Measurements from ENCODE around the gene KDM4C. TPM values are rescaled to one million over a fixed set of nuclear protein-coding genes. Genes with fewer than 3 reads are reported as not detected.
"Not testable (repeated sequence)": the region's sequence is repeated elsewhere in the genome, so short reads cannot be mapped to it uniquely, and the experiment has no call there.

The KDM4C gene
- total RNA-seq, 1 donor from 2014 or later, result 48.4 TPM

GRCh38 chr9:6794936-6795335 lies 37.2 kb downstream of the KDM4C start:
- intact Hi-C loops (cut with micrococcal nuclease), result no loop called here

GRCh38 chr9:6802926-6803325 lies 45.2 kb downstream of the KDM4C start:
- intact Hi-C loops (cut with micrococcal nuclease), result no loop called here

- intact Hi-C loops (cut with micrococcal nuclease), result no loop called here
Observed at GRCh38 chr9:6805532-6805931, 47.8 kb downstream of the KDM4C start.

- intact Hi-C loops (cut with micrococcal nuclease), result not testable (repeated sequence)
Observed at GRCh38 chr9:6806318-6806717, 48.5 kb downstream of the KDM4C start.

- intact Hi-C loops (cut with micrococcal nuclease), result not testable (repeated sequence)
Observed at GRCh38 chr9:6807669-6808068, 49.9 kb downstream of the KDM4C start.

GRCh38 chr9:6811436-6811835 lies 53.7 kb downstream of the KDM4C start:
- intact Hi-C loops (cut with micrococcal nuclease), result no loop called here

- intact Hi-C loops (cut with micrococcal nuclease), result no loop called here
Observed at GRCh38 chr9:6816581-6816980, 58.8 kb downstream of the KDM4C start.

- intact Hi-C loops (cut with micrococcal nuclease), result no loop called here
Observed at GRCh38 chr9:6818292-6818922, 60.6 kb downstream of the KDM4C start.

GRCh38 chr9:6819112-6819511 lies 61.3 kb downstream of the KDM4C start:
- intact Hi-C loops (cut with micrococcal nuclease), result no loop called here

GRCh38 chr9:6819529-6819928 lies 61.8 kb downstream of the KDM4C start:
- intact Hi-C loops (cut with micrococcal nuclease), result no loop called here

- intact Hi-C loops (cut with micrococcal nuclease), result loop anchor here (10.0 kb wide), 1 partner anchor 362 kb away; no protein-coding TSS in a partner anchor
Observed at GRCh38 chr9:6822696-6823095, 64.9 kb downstream of the KDM4C start.

GRCh38 chr9:6827439-6828145 lies 69.8 kb downstream of the KDM4C start:
- intact Hi-C loops (cut with micrococcal nuclease), result loop anchor here (1.0 to 10.0 kb wide), 3 partner anchors 225 to 709 kb away; no protein-coding TSS in a partner anchor

- intact Hi-C loops (cut with micrococcal nuclease), result loop anchor here (10.0 kb wide), 1 partner anchor 356 kb away; no protein-coding TSS in a partner anchor
Observed at GRCh38 chr9:6829027-6829426, 71.3 kb downstream of the KDM4C start.

GRCh38 chr9:6829536-6829935 lies 71.8 kb downstream of the KDM4C start:
- intact Hi-C loops (cut with micrococcal nuclease), result loop anchor here (10.0 kb wide), 1 partner anchor 355 kb away; no protein-coding TSS in a partner anchor

GRCh38 chr9:6833518-6834192 lies 75.9 kb downstream of the KDM4C start:
- intact Hi-C loops (cut with micrococcal nuclease), result no loop called here

GRCh38 chr9:6834306-6834705 lies 76.5 kb downstream of the KDM4C start:
- intact Hi-C loops (cut with micrococcal nuclease), result no loop called here

GRCh38 chr9:6838158-6838557 lies 80.4 kb downstream of the KDM4C start:
- intact Hi-C loops (cut with micrococcal nuclease), result no loop called here

GRCh38 chr9:6842584-6842947 lies 84.8 kb downstream of the KDM4C start:
- intact Hi-C loops (cut with micrococcal nuclease), result no loop called here

- intact Hi-C loops (cut with micrococcal nuclease), result no loop called here
Observed at GRCh38 chr9:6843742-6844141, 86.0 kb downstream of the KDM4C start.

- intact Hi-C loops (cut with micrococcal nuclease), result no loop called here
Observed at GRCh38 chr9:6844267-6844666, 86.5 kb downstream of the KDM4C start.

GRCh38 chr9:6845128-6845826 lies 87.5 kb downstream of the KDM4C start:
- intact Hi-C loops (cut with micrococcal nuclease), result no loop called here

GRCh38 chr9:6845880-6846279 lies 88.1 kb downstream of the KDM4C start:
- intact Hi-C loops (cut with micrococcal nuclease), result no loop called here
